Neural progenitor cell (in vitro differentiated cells): Measurements from ENCODE around the gene ORMDL1. TPM values are rescaled to one million over a fixed set of nuclear protein-coding genes. Genes with fewer than 3 reads are reported as not detected.

ENCODE experiments used
- DNase-seq: peaks from one replicate; pipeline ENCODE4 v3.0.0-alpha.2; 2016; ENCODE audit warnings: low spot score
- H2AFZ ChIP-seq: fragments of 200-600 bp; sonication (generic); replicated peaks from 2 replicates; pipeline ENCODE4 v1.6.1; 2016; ENCODE audit warnings: antibody characterized with exemption
- H3F3A ChIP-seq: fragments of 200-600 bp; sonication (generic); 2 replicates; pipeline ENCODE4 v1.6.1; 2016; ENCODE audit warnings: antibody characterized with exemption, low read depth
- H3K27ac ChIP-seq: fragments of 200-600 bp; sonication (generic); 2 replicates; pipeline ENCODE4 v1.5.1; 2016; ENCODE audit warnings: mild to moderate bottlenecking
- H3K27me3 ChIP-seq: fragments of 200-600 bp; sonication (generic); 2 replicates; pipeline ENCODE4 v1.6.1; 2016; ENCODE audit warnings: mild to moderate bottlenecking, moderate library complexity
- H3K36me3 ChIP-seq: fragments of 200-600 bp; sonication (generic); 2 replicates; pipeline ENCODE4 v1.5.1; 2016
- H3K4me1 ChIP-seq: fragments of 200-600 bp; sonication (generic); 2 replicates; pipeline ENCODE4 v1.6.1; 2016; ENCODE audit warnings: mixed run types
- H3K4me2 ChIP-seq: fragments of 200-600 bp; sonication (generic); 2 replicates; pipeline ENCODE4 v1.6.1; 2016
- H3K4me3 ChIP-seq: fragments of 200-600 bp; sonication (generic); 2 replicates; pipeline ENCODE4 v1.5.1; 2016
- H3K79me2 ChIP-seq: fragments of 200-600 bp; sonication (generic); 2 replicates; pipeline ENCODE4 v1.6.1; 2016; ENCODE audit warnings: low read depth
- H3K9ac ChIP-seq: fragments of 200-600 bp; sonication (generic); 2 replicates; pipeline ENCODE4 v1.6.1; 2016
- H3K9me3 ChIP-seq: fragments of 200-600 bp; sonication (generic); 2 replicates; pipeline ENCODE4 v1.5.1; 2016; ENCODE audit warnings: low read depth
- H4K20me1 ChIP-seq: fragments of 200-600 bp; sonication (generic); 2 replicates; pipeline ENCODE4 v1.6.1; 2016; ENCODE audit warnings: low read depth
- H3K27ac Mint-ChIP-seq: 3 replicates; pipeline ENCODE4 v1.8.0; 2021; ENCODE audit warnings: mixed read lengths
- H3K27me3 Mint-ChIP-seq: 2 replicates; pipeline ENCODE4 v1.8.0; 2022; ENCODE audit warnings: low read depth, mild to moderate bottlenecking, inconsistent platforms, moderate library complexity, mixed read lengths; ENCODE audit not compliant: insufficient read depth
- H3K36me3 Mint-ChIP-seq: 3 replicates; pipeline ENCODE4 v1.8.0; 2021; ENCODE audit warnings: mixed read lengths
- H3K4me1 Mint-ChIP-seq: 3 replicates; pipeline ENCODE4 v1.8.0; 2021; ENCODE audit warnings: mixed read lengths
- H3K4me3 Mint-ChIP-seq: 3 replicates; pipeline ENCODE4 v1.8.0; 2021; ENCODE audit warnings: mild to moderate bottlenecking, moderate library complexity, mixed read lengths
- H3K9me3 Mint-ChIP-seq: 3 replicates; pipeline ENCODE4 v1.8.0; 2020; ENCODE audit warnings: mixed read lengths
- CTCF ChIP-seq: fragments of 200-600 bp; sonication (generic); IDR thresholded peaks from 2 replicates; pipeline ENCODE4 v1.5.1; 2017; ENCODE audit warnings: antibody characterized with exemption, mild to moderate bottlenecking
- EZH2 ChIP-seq: fragments of 200-600 bp; sonication (generic); IDR thresholded peaks from 2 replicates; pipeline ENCODE4 v1.6.1; 2017; ENCODE audit warnings: antibody characterized with exemption, mild to moderate bottlenecking, moderate library complexity
- EZH2phosphoT487 ChIP-seq: fragments of 200-600 bp; sonication (generic); IDR thresholded peaks from 2 replicates; pipeline ENCODE4 v1.6.1; 2017; ENCODE audit warnings: antibody characterized with exemption
- total RNA-seq: library from RNA; depleted of rRNA; stranded (reverse); fragments of >200 nt; gene quantifications from 2 replicates; pipeline ENCODE4 v1.2.3, GENCODE V29; 2015; ENCODE audit warnings: low replicate concordance

The ORMDL1 gene
- total RNA-seq, 1 donor from 2014 or later: 171 TPM

GRCh38 chr2:189826039-189826438, 41.9 kb upstream of the ORMDL1 start:
- DNase-seq: no peak
- H3K9me3 Mint-ChIP-seq: no peaks in the 10 kb centered on the region
- Histone ChIP-seq H4K20me1 (peaks cover 3% of the 10 kb centered on the region), H3F3A (no peaks in the 10 kb centered on the region), H3K27ac (no peak overlapping the region), H3K4me3 (no peak overlapping the region), H2AFZ (no peak overlapping the region), H3K9ac (no peak overlapping the region), H3K36me3 (peaks cover 8% of the 10 kb centered on the region), H3K27me3 (no peaks in the 10 kb centered on the region), H3K4me2 (no peak overlapping the region), H3K79me2 (peaks cover 18% of the 10 kb centered on the region), H3K4me1 (no peaks in the 10 kb centered on the region), H3K9me3 (no peaks in the 10 kb centered on the region)
- TF ChIP-seq CTCF (no peak), EZH2phosphoT487 (no peak), EZH2 (no peak)
- peaks cover 6% of the 10 kb centered on the region for H3K36me3 Mint-ChIP-seq
- no peak overlapping the region for H3K4me3 Mint-ChIP-seq
- H3K27me3 Mint-ChIP-seq: no peaks in the 10 kb centered on the region
- H3K27ac Mint-ChIP-seq: no peak overlapping the region
- H3K4me1 Mint-ChIP-seq: no peaks in the 10 kb centered on the region

DNA sequence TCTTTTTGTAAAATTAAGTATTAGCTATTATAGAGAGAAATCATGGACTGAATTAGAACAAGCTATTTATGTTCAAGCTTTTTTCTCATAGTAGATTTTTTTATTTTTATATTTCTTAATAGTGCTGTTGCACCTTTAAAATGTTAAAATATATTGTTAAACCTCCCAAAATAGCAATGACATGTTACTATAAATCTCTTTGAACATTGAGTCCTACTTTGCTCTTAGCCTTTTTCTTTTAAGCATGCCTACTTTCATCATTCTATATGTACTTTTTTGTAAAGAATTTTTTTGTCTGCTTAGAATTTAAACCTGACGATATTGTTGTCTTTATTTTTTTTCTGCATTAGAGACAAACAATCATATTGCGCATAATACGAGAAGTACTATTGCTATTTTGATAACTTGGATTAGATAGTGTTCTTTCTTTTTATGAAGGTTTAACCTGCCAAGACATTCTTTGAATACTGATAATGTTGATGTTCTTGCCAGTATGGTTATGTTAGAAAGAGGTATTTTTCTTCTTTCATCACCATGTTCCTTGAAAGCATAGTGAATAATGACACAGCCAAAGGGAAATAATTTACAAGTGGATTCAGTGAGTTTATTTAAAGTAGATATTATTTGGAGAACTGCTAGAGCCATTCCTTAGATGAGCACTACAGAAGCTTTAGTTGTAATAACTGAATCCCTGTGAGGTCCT, 40.7 kb upstream of the ORMDL1 start:
- Mint-ChIP-seq H3K27ac (no peak overlapping the region), H3K36me3 (peaks cover 10% of the 10 kb centered on the region), H3K4me1 (no peaks in the 10 kb centered on the region), H3K27me3 (no peaks in the 10 kb centered on the region), H3K9me3 (no peaks in the 10 kb centered on the region), H3K4me3 (no peak overlapping the region)
- no peak overlapping the region for H3K4me3 ChIP-seq
- no peak for DNase-seq
- no peaks in the 10 kb centered on the region for H3F3A ChIP-seq
- no peaks in the 10 kb centered on the region for H3K9me3 ChIP-seq
- H3K9ac ChIP-seq: no peak overlapping the region
- H3K27ac ChIP-seq: no peak overlapping the region
- H2AFZ ChIP-seq: no peak overlapping the region
- no peak overlapping the region for H3K4me2 ChIP-seq
- TF ChIP-seq EZH2phosphoT487 (no peak), EZH2 (no peak), CTCF (no peak)
- H3K36me3 ChIP-seq: peaks cover 13% of the 10 kb centered on the region
- peaks cover 18% of the 10 kb centered on the region for H3K79me2 ChIP-seq
- H3K27me3 ChIP-seq: no peaks in the 10 kb centered on the region
- no peaks in the 10 kb centered on the region for H3K4me1 ChIP-seq
- no peaks in the 10 kb centered on the region for H4K20me1 ChIP-seq

DNA sequence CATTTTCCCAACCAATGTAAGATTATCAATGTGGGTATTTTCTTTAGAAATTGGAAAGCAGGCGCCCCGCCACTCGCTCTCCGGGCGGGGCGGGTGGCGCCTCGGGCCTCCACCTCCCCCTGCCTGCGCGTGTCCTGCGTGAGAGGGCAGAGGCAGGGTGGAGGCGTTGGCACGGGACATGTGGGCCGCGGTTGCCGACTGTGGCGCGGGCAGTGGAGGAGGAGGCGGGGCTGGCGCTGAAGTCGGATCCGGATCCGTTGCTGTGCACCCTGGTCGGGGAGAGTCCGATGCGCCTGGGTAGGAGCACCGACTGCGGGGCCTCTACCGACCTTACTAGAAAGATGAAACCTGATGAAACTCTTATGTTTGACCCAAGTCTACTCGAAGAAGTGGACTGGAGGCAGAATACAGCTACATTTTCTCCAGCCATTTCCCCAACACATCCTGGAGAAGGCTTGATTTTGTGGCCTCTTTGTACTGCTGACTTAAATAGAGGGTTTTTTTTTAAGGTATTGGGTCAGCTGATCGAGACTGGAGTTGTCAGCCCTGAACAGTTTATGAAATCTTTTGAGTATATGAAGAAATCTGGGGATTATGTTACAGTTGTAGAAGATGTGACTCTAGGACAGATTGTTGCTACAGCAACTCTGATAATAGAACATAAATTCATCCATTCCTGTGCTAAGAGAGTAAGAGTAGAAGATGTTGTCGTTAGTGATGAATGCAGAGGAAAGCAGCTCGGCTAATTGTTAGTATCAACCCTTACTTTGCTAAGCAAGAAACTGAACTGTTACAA, 38.0 kb upstream of the ORMDL1 start:
- Mint-ChIP-seq H3K27me3 (no peaks in the 10 kb centered on the region), H3K9me3 (no peaks in the 10 kb centered on the region), H3K4me3 (no peak overlapping the region), H3K27ac (no peak overlapping the region), H3K36me3 (peaks cover 10% of the 10 kb centered on the region), H3K4me1 (no peaks in the 10 kb centered on the region)
- H3K27me3 ChIP-seq: no peaks in the 10 kb centered on the region
- H3K4me2 ChIP-seq: no peak overlapping the region
- no peaks in the 10 kb centered on the region for H3K9me3 ChIP-seq
- no peaks in the 10 kb centered on the region for H3K4me1 ChIP-seq
- H3K27ac ChIP-seq: peak overlapping the region; percentile 37
- no peak overlapping the region for H3K9ac ChIP-seq
- peaks cover 17% of the 10 kb centered on the region for H3K79me2 ChIP-seq
- no peak overlapping the region for H2AFZ ChIP-seq
- no peaks in the 10 kb centered on the region for H3F3A ChIP-seq
- no peaks in the 10 kb centered on the region for H4K20me1 ChIP-seq
- no peak for DNase-seq
- peaks cover 23% of the 10 kb centered on the region for H3K36me3 ChIP-seq
- TF ChIP-seq EZH2 (no peak), EZH2phosphoT487 (no peak), CTCF (no peak)
- no peak overlapping the region for H3K4me3 ChIP-seq
